Stimulated activated CD8-positive, alpha-beta memory T cell treated with anti-CD3 and anti-CD28 coated beads, Interleukin-15, amount 100 ng/mL, for 48 hours (primary cell): ENCODE measurements around the gene LSP1.

Source experiments
- DNase-seq, 2 donors: peaks; one replicate each; pipeline ENCODE4 v3.0.0-alpha.2; 2020; ENCODE audit warnings: low read depth in 2 of 2

Gene LSP1

GRCh38 chr11:1836011-1836945, 16.6 kb upstream of the LSP1 start:
- DNase-seq: no peak

- peak; percentile 73 to 78 for DNase-seq
Observed at GRCh38 chr11:1837171-1838076, 15.5 kb upstream of the LSP1 start.

GRCh38 chr11:1838077-1838425, 14.8 kb upstream of the LSP1 start:
- no peak for DNase-seq

GRCh38 chr11:1838426-1839144, 14.3 kb upstream of the LSP1 start, which contains the start of gene TNNI2:
TNNI2 (plus strand) TSS chr11:1838981; CDS start chr11:1839697, 716 bp downstream.
- DNase-seq: no peak

GRCh38 chr11:1839204-1839923, 13.5 kb upstream of the LSP1 start:
- no peak for DNase-seq

- DNase-seq: no peak
Observed at GRCh38 chr11:1839924-1840779, 12.7 kb upstream of the LSP1 start.

GRCh38 chr11:1840780-1841480, 12.0 kb upstream of the LSP1 start:
- no peak for DNase-seq

GRCh38 chr11:1841511-1842148, 11.3 kb upstream of the LSP1 start:
- no peak for DNase-seq

GRCh38 chr11:1842149-1843097, 10.5 kb upstream of the LSP1 start:
- DNase-seq: no peak

- no peak for DNase-seq
Observed at GRCh38 chr11:1843098-1843473, 9.8 kb upstream of the LSP1 start.

GRCh38 chr11:1843796-1844195, 9.1 kb upstream of the LSP1 start:
- DNase-seq: no peak

- DNase-seq: no peak
Observed at GRCh38 chr11:1844221-1845094, 8.4 kb upstream of the LSP1 start.

- DNase-seq: no peak
Observed at GRCh38 chr11:1845095-1845429, 7.8 kb upstream of the LSP1 start.

- no peak for DNase-seq
Observed at GRCh38 chr11:1845561-1846452, 7.1 kb upstream of the LSP1 start.

- no peak for DNase-seq
Observed at GRCh38 chr11:1846453-1846932, 6.4 kb upstream of the LSP1 start.
